ENCODE results near the gene MIB2. TPM values are rescaled to one million over a fixed set of nuclear protein-coding genes. Genes with fewer than 3 reads are reported as not detected.
"Not testable (repeated sequence)": the region's sequence is repeated elsewhere in the genome, so short reads cannot be mapped to it uniquely, and the experiment has no call there.

The MIB2 gene
- total and polyA plus RNA-seq, 10 of the 15 experiments (the other 5 are each of a cell fraction or from before 2014, with no cell fraction given) = 0.42 to 26.8 (median 10.9) TPM; not detected in 1

DNA sequence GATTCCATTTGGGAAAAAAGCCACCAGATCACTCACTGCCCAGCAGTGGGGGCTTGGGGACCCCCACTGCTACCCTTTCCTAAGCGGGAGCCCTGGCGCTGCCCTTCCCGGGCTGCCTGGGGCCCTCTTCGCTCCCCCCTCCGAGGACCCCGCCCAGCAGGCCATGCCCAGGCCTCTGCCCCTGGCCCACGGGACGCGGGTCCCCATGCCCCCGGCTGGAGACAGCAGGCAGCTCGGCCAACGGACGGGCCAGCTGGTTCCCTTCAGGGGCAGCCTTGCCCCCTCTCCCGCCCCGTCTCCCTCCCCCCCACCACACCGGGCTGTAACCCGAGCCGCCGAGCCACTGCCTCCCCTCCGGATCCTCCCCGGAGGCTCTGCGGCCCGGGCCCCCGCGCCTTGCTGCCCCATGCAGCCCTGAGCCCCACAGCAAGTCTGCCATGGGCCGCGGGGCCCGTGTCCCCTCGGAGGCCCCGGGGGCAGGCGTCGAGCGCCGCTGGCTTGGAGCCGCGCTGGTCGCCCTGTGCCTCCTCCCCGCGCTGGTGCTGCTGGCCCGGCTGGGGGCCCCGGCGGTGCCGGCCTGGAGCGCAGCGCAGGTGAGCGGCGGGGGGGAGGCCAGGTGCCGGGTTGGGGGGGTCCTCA, 16.6 kb downstream of the MIB2 start, which contains the start of gene MMP23B:
Gene MMP23B, plus strand, starts transcription at position 392 of the 639 bp plus-strand sequence. Its CDS starts 46 bp downstream, at position 438.
- CTCF ChIA-PET = no interaction called here
- DNase-seq (ENCODE audit: low read depth, low spot score) (no peak), ATAC-seq (no peak), FAIRE-seq (no peak)
- Histone ChIP-seq H4K20me1 (ENCODE audit: control insufficient read depth, insufficient read depth) (no peaks in the 10 kb centered on the region), H3K9ac (ENCODE audit: control insufficient read depth, insufficient read depth, low read length) (no peak within 1 kb of the TSS), H3K27ac (ENCODE audit: control insufficient read depth, insufficient read depth) (no peak within 1 kb of the TSS), H3K4me2 (ENCODE audit: control insufficient read depth, insufficient read depth) (no peak within 1 kb of the TSS; the same call in 1 of the 2 replicates), H3K4me1 (ENCODE audit: control insufficient read depth, insufficient read depth, low read length) (no peaks in the 10 kb centered on the region), H3K79me2 (ENCODE audit: control insufficient read depth, insufficient read depth, low read length) (no peaks in the 10 kb centered on the region), H3K36me3 (ENCODE audit: control insufficient read depth in 2 of 2, insufficient read depth in 2 of 2, low read length in 1 of 2) (peaks cover 0 to 3% of the 10 kb centered on the region in 2 experiments; a peak in 2 of 4 replicates), H3K9me3 (replicated peaks; ENCODE audit: control insufficient read depth, insufficient read depth, low read length) (no peaks in the 10 kb centered on the region), H3K4me3 (no peak within 1 kb of the TSS), H3K27me3 (replicated peaks in 1 of 2; ENCODE audit: control insufficient read depth in 2 of 2, insufficient read depth in 2 of 2, low read length in 1 of 2) (peaks cover 0 to 2% of the 10 kb centered on the region in 2 experiments; a peak in 2 of 4 replicates), H2AFZ (ENCODE audit: control insufficient read depth, low read depth, low read length) (no peak within 1 kb of the TSS)
- RAD21 ChIA-PET (ENCODE audit: unreplicated experiment) = no interaction called here
- no TSS peak for BruUV-seq (replicated peaks)
- no peak for TF ChIP-seq JUNB (IDR thresholded peaks at IDR 0.05)
- TF ChIP-seq BACH1 (IDR thresholded peaks at IDR 0.05; ENCODE audit: borderline replicate concordance) = no peak
- TF ChIP-seq, protein P1, sequence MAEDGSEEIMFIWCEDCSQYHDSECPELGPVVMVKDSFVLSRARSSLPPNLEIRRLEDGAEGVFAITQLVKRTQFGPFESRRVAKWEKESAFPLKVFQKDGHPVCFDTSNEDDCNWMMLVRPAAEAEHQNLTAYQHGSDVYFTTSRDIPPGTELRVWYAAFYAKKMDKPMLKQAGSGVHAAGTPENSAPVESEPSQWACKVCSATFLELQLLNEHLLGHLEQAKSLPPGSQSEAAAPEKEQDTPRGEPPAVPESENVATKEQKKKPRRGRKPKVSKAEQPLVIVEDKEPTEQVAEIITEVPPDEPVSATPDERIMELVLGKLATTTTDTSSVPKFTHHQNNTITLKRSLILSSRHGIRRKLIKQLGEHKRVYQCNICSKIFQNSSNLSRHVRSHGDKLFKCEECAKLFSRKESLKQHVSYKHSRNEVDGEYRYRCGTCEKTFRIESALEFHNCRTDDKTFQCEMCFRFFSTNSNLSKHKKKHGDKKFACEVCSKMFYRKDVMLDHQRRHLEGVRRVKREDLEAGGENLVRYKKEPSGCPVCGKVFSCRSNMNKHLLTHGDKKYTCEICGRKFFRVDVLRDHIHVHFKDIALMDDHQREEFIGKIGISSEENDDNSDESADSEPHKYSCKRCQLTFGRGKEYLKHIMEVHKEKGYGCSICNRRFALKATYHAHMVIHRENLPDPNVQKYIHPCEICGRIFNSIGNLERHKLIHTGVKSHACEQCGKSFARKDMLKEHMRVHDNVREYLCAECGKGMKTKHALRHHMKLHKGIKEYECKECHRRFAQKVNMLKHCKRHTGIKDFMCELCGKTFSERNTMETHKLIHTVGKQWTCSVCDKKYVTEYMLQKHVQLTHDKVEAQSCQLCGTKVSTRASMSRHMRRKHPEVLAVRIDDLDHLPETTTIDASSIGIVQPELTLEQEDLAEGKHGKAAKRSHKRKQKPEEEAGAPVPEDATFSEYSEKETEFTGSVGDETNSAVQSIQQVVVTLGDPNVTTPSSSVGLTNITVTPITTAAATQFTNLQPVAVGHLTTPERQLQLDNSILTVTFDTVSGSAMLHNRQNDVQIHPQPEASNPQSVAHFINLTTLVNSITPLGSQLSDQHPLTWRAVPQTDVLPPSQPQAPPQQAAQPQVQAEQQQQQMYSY (CRISPR knock-in tag; IDR thresholded peaks at IDR 0.05) = no peak
- peak; percentile 89 for TF ChIP-seq SUZ12 (IDR thresholded peaks at IDR 0.05; ENCODE audit: unreplicated experiment)
- no peak for TF ChIP-seq CEBPB (IDR thresholded peaks at IDR 0.05; ENCODE audit: borderline replicate concordance in 1 of 2, low read depth in 2 of 2, low read length in 2 of 2)
- no peak for TF ChIP-seq MYC (IDR thresholded peaks at IDR 0.05; ENCODE audit: insufficient read depth, insufficient read length, insufficient replicate concordance, low read length, severe bottlenecking)
- POLR2A ChIA-PET = no interaction called here
- in situ Hi-C loops (cut with MboI) (no loop called here), intact Hi-C loops (cut with micrococcal nuclease; ENCODE audit: unreplicated experiment) (no loop called here)
- SMC1A ChIA-PET (ENCODE audit: uncharacterized antibody, unreplicated experiment) = no interaction called here
- WGBS (ENCODE audit: insufficient coverage, insufficient replicate concordance, low lambda C conversion rate, missing lambda C conversion rate) = 28% methylated on average over 25 of the region's 48 CpGs

DNA sequence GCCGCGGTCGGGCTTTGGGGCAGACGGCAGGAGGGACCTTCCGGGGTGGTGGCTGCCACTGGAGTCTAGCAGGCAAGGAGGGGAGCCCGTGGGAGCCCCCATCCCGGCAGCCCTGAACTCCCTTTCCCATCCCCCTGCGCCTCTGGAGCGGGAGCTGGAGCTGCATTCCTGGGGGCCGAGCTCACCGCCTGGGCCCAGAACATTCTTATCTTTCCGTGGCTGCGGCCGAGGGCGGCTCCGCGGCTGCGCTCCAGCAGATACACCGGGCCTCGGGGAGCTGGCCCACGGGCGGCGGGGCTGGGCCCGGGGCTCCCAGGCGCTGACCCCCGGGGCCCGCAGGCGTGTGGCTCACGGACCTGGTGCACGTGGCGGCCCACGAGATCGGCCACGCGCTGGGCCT, 18.1 kb downstream of the MIB2 start:
- in situ Hi-C loops (cut with MboI); POLR2A ChIA-PET; BruUV-seq (replicated peaks); H3K27ac ChIP-seq (ENCODE audit: control insufficient read depth, insufficient read depth); H3K9me3 ChIP-seq (replicated peaks; ENCODE audit: control insufficient read depth, insufficient read depth, low read length); CTCF ChIA-PET; H3K4me2 ChIP-seq (ENCODE audit: control insufficient read depth, insufficient read depth); SMC1A ChIA-PET (ENCODE audit: uncharacterized antibody, unreplicated experiment); ATAC-seq; H2AFZ ChIP-seq (ENCODE audit: control insufficient read depth, low read depth, low read length); intact Hi-C loops (cut with micrococcal nuclease; ENCODE audit: unreplicated experiment); H4K20me1 ChIP-seq (ENCODE audit: control insufficient read depth, insufficient read depth); H3K36me3 ChIP-seq (ENCODE audit: control insufficient read depth in 2 of 2, insufficient read depth in 2 of 2, low read length in 1 of 2); H3K27me3 ChIP-seq (replicated peaks in 1 of 2; ENCODE audit: control insufficient read depth in 2 of 2, insufficient read depth in 2 of 2, low read length in 1 of 2); RAD21 ChIA-PET (ENCODE audit: unreplicated experiment); DNase-seq (ENCODE audit: low read depth, low spot score); H3K9ac ChIP-seq (ENCODE audit: control insufficient read depth, insufficient read depth, low read length); H3K4me3 ChIP-seq; FAIRE-seq; H3K79me2 ChIP-seq (ENCODE audit: control insufficient read depth, insufficient read depth, low read length); H3K4me1 ChIP-seq (ENCODE audit: control insufficient read depth, insufficient read depth, low read length): not testable (repeated sequence)
- no CpG with 5 or more reads among the region's 35 CpGs for WGBS (ENCODE audit: insufficient coverage, insufficient replicate concordance, low lambda C conversion rate, missing lambda C conversion rate)

DNA sequence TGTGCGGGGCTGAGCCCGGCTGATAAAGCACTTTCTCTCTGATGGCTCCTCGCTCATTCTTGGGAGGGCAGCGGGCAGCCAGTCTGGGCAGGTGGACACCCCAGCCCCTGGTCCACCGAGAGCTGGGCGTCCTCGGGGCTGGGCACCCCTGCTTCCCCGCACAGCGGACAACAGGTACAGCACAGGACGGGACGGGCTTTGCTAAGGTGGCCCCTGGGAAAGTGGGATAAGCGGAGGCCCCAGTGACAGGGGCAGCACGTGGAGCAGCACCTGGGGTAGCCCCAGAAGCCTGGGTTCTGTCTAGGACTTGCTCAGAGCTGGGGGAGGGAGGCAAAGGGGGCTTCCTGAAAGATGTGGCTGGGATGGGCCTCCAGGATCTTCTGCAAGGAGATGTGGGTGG, 19.3 kb downstream of the MIB2 start:
- H3K4me2 ChIP-seq (ENCODE audit: control insufficient read depth, insufficient read depth); H3K36me3 ChIP-seq (ENCODE audit: control insufficient read depth in 2 of 2, insufficient read depth in 2 of 2, low read length in 1 of 2); CTCF ChIA-PET; H2AFZ ChIP-seq (ENCODE audit: control insufficient read depth, low read depth, low read length); H3K9ac ChIP-seq (ENCODE audit: control insufficient read depth, insufficient read depth, low read length); H3K27me3 ChIP-seq (replicated peaks in 1 of 2; ENCODE audit: control insufficient read depth in 2 of 2, insufficient read depth in 2 of 2, low read length in 1 of 2); H3K4me1 ChIP-seq (ENCODE audit: control insufficient read depth, insufficient read depth, low read length); BruUV-seq (replicated peaks); DNase-seq (ENCODE audit: low read depth, low spot score); FAIRE-seq; H3K27ac ChIP-seq (ENCODE audit: control insufficient read depth, insufficient read depth); intact Hi-C loops (cut with micrococcal nuclease; ENCODE audit: unreplicated experiment); H3K4me3 ChIP-seq; POLR2A ChIA-PET; in situ Hi-C loops (cut with MboI); H3K79me2 ChIP-seq (ENCODE audit: control insufficient read depth, insufficient read depth, low read length); H3K9me3 ChIP-seq (replicated peaks; ENCODE audit: control insufficient read depth, insufficient read depth, low read length); ATAC-seq; H4K20me1 ChIP-seq (ENCODE audit: control insufficient read depth, insufficient read depth); RAD21 ChIA-PET (ENCODE audit: unreplicated experiment); SMC1A ChIA-PET (ENCODE audit: uncharacterized antibody, unreplicated experiment): not testable (repeated sequence)
- 96% methylated on average over 10 of the region's 13 CpGs for WGBS (ENCODE audit: insufficient coverage, insufficient replicate concordance, low lambda C conversion rate, missing lambda C conversion rate)
